Fibroblast of lung (primary cell): ENCODE measurements around the gene DIP2C. TPM values are rescaled to one million over a fixed set of nuclear protein-coding genes. Genes with fewer than 3 reads are reported as not detected.

ENCODE experiments used
- DNase-seq, 2 donors: peaks; one replicate each; pipeline versions ENCODE4 v3.0.0 to v3.0.0-alpha.2; 2010; ENCODE audit warnings: low read depth in 2 of 2
- H2AFZ ChIP-seq: 2 replicates; pipeline ENCODE4 v1.5.1; 2012; ENCODE audit warnings: low read length, control low read depth, inconsistent platforms
- H3K27ac ChIP-seq: 2 replicates; pipeline ENCODE4 v1.5.1; 2011; ENCODE audit warnings: low read length, control low read depth; ENCODE audit not compliant: insufficient read depth
- H3K27me3 ChIP-seq: 2 replicates; pipeline ENCODE4 v1.5.1; 2011; ENCODE audit warnings: mild to moderate bottlenecking, low read length; ENCODE audit not compliant: control insufficient read depth, insufficient read depth
- H3K36me3 ChIP-seq: 2 replicates; pipeline ENCODE4 v1.5.1; 2011; ENCODE audit warnings: low read length; ENCODE audit not compliant: control insufficient read depth, insufficient read depth
- H3K4me1 ChIP-seq: 2 replicates; pipeline ENCODE4 v1.5.1; 2011; ENCODE audit warnings: low read length; ENCODE audit not compliant: control insufficient read depth, insufficient read depth; ENCODE audit errors: extremely low read depth
- H3K4me2 ChIP-seq: 2 replicates; pipeline ENCODE4 v1.5.1; 2011; ENCODE audit warnings: low read length, control low read depth; ENCODE audit not compliant: insufficient read depth; ENCODE audit errors: extremely low read depth
- H3K4me3 ChIP-seq, 4 experiments: fragments of 200-600 bp in 1 of 4; sonication (generic) in 1 of 4; replicated peaks in 1 of 4; 2 replicates each; pipeline ENCODE4 v1.5.1; 2011 to 2016; ENCODE audit warnings: low read length in 4 of 4, low read depth in 3 of 4, mild to moderate bottlenecking in 3 of 4, control low read depth in 2 of 4, inconsistent platforms in 1 of 4, mixed read lengths in 1 of 4; ENCODE audit not compliant: insufficient read depth in 1 of 4; ENCODE audit errors: control extremely low read depth in 1 of 4
- H3K79me2 ChIP-seq: 2 replicates; pipeline ENCODE4 v1.5.1; 2012; ENCODE audit warnings: mild to moderate bottlenecking, low read length, inconsistent platforms; ENCODE audit not compliant: control insufficient read depth, insufficient read depth
- H3K9ac ChIP-seq: 2 replicates; pipeline ENCODE4 v1.5.1; 2011; ENCODE audit warnings: mild to moderate bottlenecking, low read length, control low read depth; ENCODE audit not compliant: insufficient read depth
- H3K9me3 ChIP-seq: 2 replicates; pipeline ENCODE4 v1.5.1; 2012; ENCODE audit warnings: low read depth, low read length; ENCODE audit not compliant: control insufficient read depth, insufficient read depth
- H4K20me1 ChIP-seq: 2 replicates; pipeline ENCODE4 v1.5.1; 2011; ENCODE audit warnings: low read length; ENCODE audit not compliant: control insufficient read depth, insufficient read depth; ENCODE audit errors: extremely low read depth
- EZH2 ChIP-seq: IDR thresholded peaks from 2 replicates; pipeline ENCODE4 v1.5.1; 2012; ENCODE audit warnings: low read length, control low read depth, mild to moderate bottlenecking; ENCODE audit errors: missing control alignments
- polyA plus RNA-seq, 2 donors: library from polyadenylated mRNA; depleted of rRNA in 1 of 2; stranded (reverse) in 1 of 2; unstranded in 1 of 2; fragments of >200 nt; gene quantifications; 2 replicates each; pipeline ENCODE4 v1.2.1, GENCODE V29; 2011 to 2012; ENCODE audit warnings: missing spikeins in 1 of 2
- total RNA-seq: library from RNA; depleted of rRNA; stranded (reverse); fragments of >200 nt; gene quantifications from 2 replicates; pipeline ENCODE4 v1.2.1, GENCODE V29; 2014
- TF ChIP-seq, protein P1 (sequence below), 2 donors: IDR thresholded peaks in 1 of 2; conservative IDR thresholded peaks in 1 of 2; 1 replicate in 1 of 2; 2 replicates in 1 of 2; pipeline ENCODE4 v1.5.1; 2011 to 2012; ENCODE audit warnings: low read length in 2 of 2, control low read depth in 1 of 2, inconsistent platforms in 1 of 2, low read depth in 1 of 2, mild to moderate bottlenecking in 1 of 2

Gene DIP2C
- total and polyA plus RNA-seq, 2 donors (not counting 1 experiment from before 2014, with no cell fraction given) = 10.7 to 18.3 TPM

DNA sequence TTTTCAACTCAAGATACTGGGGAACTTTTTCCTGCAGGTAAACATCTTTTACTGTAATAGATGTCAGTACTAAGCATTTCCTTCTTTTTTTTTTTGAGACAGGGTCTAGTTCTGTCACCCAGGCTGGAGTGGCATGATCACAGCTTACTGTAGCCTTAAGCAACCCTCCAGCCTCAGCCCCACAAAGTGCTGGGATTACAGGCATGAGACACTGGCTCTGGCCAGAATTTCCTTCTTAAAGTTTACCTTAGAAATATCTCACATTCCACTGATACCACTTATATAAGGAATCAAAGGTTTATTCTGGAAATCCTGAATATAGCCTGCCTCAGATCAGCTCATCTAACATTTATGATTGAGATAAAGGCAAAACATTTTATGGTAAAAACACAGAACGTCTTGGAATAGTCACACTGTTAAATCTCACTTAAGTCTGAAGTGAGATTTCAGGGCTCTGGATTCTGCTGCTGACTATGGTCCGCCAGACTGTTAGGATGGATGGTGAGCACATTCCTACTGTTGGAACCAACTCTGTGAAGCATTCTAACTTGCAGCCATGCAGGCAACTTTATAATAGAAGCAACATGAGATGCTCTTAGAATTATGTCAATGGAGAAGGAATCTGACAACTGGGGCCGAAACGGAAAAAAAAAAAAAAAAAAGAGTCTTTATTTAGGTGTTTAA, 402.3 kb downstream of the DIP2C start:
- Histone ChIP-seq H2AFZ (no peak overlapping the region), H3K4me2 (no peak overlapping the region), H3K9me3 (no peaks in the 10 kb centered on the region), H3K79me2 (no peaks in the 10 kb centered on the region), H3K4me1 (peaks cover 9% of the 10 kb centered on the region), H3K4me3 (no peak overlapping the region), H3K27me3 (no peaks in the 10 kb centered on the region), H3K36me3 (peaks cover 2% of the 10 kb centered on the region), H3K9ac (no peak overlapping the region), H3K27ac (no peak overlapping the region), H4K20me1 (no peaks in the 10 kb centered on the region)
- TF ChIP-seq, protein P1, sequence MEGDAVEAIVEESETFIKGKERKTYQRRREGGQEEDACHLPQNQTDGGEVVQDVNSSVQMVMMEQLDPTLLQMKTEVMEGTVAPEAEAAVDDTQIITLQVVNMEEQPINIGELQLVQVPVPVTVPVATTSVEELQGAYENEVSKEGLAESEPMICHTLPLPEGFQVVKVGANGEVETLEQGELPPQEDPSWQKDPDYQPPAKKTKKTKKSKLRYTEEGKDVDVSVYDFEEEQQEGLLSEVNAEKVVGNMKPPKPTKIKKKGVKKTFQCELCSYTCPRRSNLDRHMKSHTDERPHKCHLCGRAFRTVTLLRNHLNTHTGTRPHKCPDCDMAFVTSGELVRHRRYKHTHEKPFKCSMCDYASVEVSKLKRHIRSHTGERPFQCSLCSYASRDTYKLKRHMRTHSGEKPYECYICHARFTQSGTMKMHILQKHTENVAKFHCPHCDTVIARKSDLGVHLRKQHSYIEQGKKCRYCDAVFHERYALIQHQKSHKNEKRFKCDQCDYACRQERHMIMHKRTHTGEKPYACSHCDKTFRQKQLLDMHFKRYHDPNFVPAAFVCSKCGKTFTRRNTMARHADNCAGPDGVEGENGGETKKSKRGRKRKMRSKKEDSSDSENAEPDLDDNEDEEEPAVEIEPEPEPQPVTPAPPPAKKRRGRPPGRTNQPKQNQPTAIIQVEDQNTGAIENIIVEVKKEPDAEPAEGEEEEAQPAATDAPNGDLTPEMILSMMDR (conservative IDR thresholded peaks at IDR 0.05 in 1 of 2, IDR thresholded peaks at IDR 0.05 in 1 of 2; ENCODE audit: low read depth in 1 of 2, low read length in 2 of 2) = no peak
- TF ChIP-seq EZH2 = no peak
- peak in 1 of 2 donors; percentile 65 for DNase-seq

DNA sequence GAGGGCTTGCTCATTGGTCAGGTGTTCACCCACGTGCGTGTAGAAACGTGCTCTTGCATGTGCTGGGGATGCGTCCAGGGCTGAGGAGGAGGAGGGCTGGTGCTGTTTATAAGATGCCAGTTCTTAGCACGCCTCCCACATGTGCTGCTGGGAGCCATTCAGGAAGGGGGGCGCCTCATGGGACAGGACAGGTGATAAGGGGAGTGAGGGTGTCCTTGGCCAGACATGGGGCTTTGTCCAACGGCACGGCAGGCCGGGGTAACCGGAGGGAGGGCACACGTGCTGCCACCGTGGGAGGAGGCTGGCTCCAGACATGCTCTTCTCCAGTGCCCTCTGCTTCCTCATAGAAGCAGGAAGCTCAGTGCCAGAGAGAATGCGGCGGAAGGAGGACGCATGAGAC, 404.3 kb downstream of the DIP2C start:
- no peak for DNase-seq
- Histone ChIP-seq H3K4me3 (no peak overlapping the region), H3K36me3 (peaks cover 6% of the 10 kb centered on the region), H3K9me3 (no peaks in the 10 kb centered on the region), H3K9ac (no peak overlapping the region), H4K20me1 (no peaks in the 10 kb centered on the region), H3K4me2 (no peak overlapping the region), H3K27ac (no peak overlapping the region), H2AFZ (no peak overlapping the region), H3K4me1 (peaks cover 9% of the 10 kb centered on the region), H3K79me2 (no peaks in the 10 kb centered on the region), H3K27me3 (no peaks in the 10 kb centered on the region)
- TF ChIP-seq EZH2 = no peak
- TF ChIP-seq, protein P1 (conservative IDR thresholded peaks at IDR 0.05 in 1 of 2, IDR thresholded peaks at IDR 0.05 in 1 of 2; ENCODE audit: low read depth in 1 of 2, low read length in 2 of 2) = no peak

DNA sequence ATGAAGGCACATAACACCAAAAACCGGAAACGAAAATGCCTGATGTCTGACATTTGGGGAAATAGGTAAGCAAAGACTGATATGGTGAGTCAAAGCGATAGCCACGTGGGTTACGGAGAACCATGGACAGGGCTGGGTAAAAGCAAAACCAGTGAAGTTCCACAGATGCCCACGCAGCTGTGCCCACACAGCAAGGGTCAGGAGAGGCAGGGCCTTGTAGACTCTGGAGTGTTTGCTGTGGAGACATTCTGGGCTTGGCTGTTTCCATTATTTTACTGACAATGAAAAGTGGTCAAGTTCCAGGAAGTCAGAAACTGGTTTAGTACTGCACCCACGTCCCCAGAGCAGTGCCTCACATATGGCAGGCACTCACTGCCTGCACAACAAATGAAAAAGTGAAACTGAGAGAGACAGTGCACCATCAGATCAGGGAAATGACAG, 405.5 kb downstream of the DIP2C start:
- Histone ChIP-seq H3K36me3 (peaks cover 8% of the 10 kb centered on the region), H3K4me1 (peaks cover 9% of the 10 kb centered on the region), H3K27ac (no peak overlapping the region)

More for the DNA sequence above, 405.5 kb downstream of the DIP2C start:
- no peak for DNase-seq
- Histone ChIP-seq H4K20me1 (no peaks in the 10 kb centered on the region), H3K9ac (no peak overlapping the region), H3K4me2 (no peak overlapping the region), H3K9me3 (no peaks in the 10 kb centered on the region), H3K27me3 (no peaks in the 10 kb centered on the region), H2AFZ (no peak overlapping the region), H3K4me3 (no peak overlapping the region), H3K79me2 (no peaks in the 10 kb centered on the region)
- TF ChIP-seq, protein P1 (conservative IDR thresholded peaks at IDR 0.05 in 1 of 2, IDR thresholded peaks at IDR 0.05 in 1 of 2; ENCODE audit: low read depth in 1 of 2, low read length in 2 of 2) = no peak
- TF ChIP-seq EZH2 = no peak
